Activated gamma-delta T cell (primary cell): ENCODE results near the gene ME3.

Experiments
- DNase-seq: peaks from one replicate; lab custom pipeline; 2025; lab: John Stamatoyannopoulos, UW

ME3 gene

GRCh38 chr11:86460461-86461385, 211.7 kb downstream of the ME3 start:
- DNase-seq: no peak

GRCh38 chr11:86459682-86460460, 212.5 kb downstream of the ME3 start:
- no peak for DNase-seq

- no peak for DNase-seq
Measured at GRCh38 chr11:86459002-86459385, 213.4 kb downstream of the ME3 start.

GRCh38 chr11:86458294-86459001, 214.0 kb downstream of the ME3 start:
- no peak for DNase-seq

- DNase-seq: no peak
Measured at GRCh38 chr11:86456075-86456939, 216.1 kb downstream of the ME3 start.

- DNase-seq: no peak
Measured at GRCh38 chr11:86453290-86454030, 219.0 kb downstream of the ME3 start.

GRCh38 chr11:86449993-86450629, 222.3 kb downstream of the ME3 start:
- DNase-seq: no peak

GRCh38 chr11:86447763-86448480, 224.5 kb downstream of the ME3 start:
- DNase-seq: no peak

GRCh38 chr11:86446924-86447285, 225.5 kb downstream of the ME3 start:
- DNase-seq: no peak

- no peak for DNase-seq
Measured at GRCh38 chr11:86446163-86446923, 226.1 kb downstream of the ME3 start.

- DNase-seq: no peak
Measured at GRCh38 chr11:86444981-86445380, 227.4 kb downstream of the ME3 start.

GRCh38 chr11:86443415-86443814, 229.0 kb downstream of the ME3 start:
- DNase-seq: no peak

- no peak for DNase-seq
Measured at GRCh38 chr11:86442827-86443226, 229.6 kb downstream of the ME3 start.

GRCh38 chr11:86442420-86442819, 230.0 kb downstream of the ME3 start:
- DNase-seq: no peak

GRCh38 chr11:86440843-86441242, 231.6 kb downstream of the ME3 start:
- DNase-seq: no peak

GRCh38 chr11:86440305-86440716, 232.1 kb downstream of the ME3 start:
- no peak for DNase-seq

GRCh38 chr11:86438685-86439084, 233.7 kb downstream of the ME3 start:
- DNase-seq: no peak

GRCh38 chr11:86435711-86436110, 236.7 kb downstream of the ME3 start:
- DNase-seq: no peak
